Measurements from ENCODE around the gene TPSD1. TPM values are rescaled to one million over a fixed set of nuclear protein-coding genes. Genes with fewer than 3 reads are reported as not detected.

The TPSD1 gene
- total RNA-seq, 4 donors from 2014 or later: 0.52 to 2.8 TPM; not detected in 2

GRCh38 chr16:1210461-1210860 lies 45.4 kb upstream of the TPSD1 start:
- no peak for DNase-seq
- no peaks in the 10 kb centered on the region for H3K4me1 ChIP-seq
- no peak overlapping the region for H3K27ac ChIP-seq
- no peaks in the 10 kb centered on the region for H3K36me3 ChIP-seq
- intact Hi-C loops (cut with DNase I; ENCODE audit: low total_unique reads): no loop called here
- TF ChIP-seq, protein P1, sequence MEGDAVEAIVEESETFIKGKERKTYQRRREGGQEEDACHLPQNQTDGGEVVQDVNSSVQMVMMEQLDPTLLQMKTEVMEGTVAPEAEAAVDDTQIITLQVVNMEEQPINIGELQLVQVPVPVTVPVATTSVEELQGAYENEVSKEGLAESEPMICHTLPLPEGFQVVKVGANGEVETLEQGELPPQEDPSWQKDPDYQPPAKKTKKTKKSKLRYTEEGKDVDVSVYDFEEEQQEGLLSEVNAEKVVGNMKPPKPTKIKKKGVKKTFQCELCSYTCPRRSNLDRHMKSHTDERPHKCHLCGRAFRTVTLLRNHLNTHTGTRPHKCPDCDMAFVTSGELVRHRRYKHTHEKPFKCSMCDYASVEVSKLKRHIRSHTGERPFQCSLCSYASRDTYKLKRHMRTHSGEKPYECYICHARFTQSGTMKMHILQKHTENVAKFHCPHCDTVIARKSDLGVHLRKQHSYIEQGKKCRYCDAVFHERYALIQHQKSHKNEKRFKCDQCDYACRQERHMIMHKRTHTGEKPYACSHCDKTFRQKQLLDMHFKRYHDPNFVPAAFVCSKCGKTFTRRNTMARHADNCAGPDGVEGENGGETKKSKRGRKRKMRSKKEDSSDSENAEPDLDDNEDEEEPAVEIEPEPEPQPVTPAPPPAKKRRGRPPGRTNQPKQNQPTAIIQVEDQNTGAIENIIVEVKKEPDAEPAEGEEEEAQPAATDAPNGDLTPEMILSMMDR (IDR thresholded peaks at IDR 0.05): no peak
- TF ChIP-seq POLR2A (IDR thresholded peaks at IDR 0.05): no peak
- H3K4me3 ChIP-seq: no peak overlapping the region
- H3K27me3 ChIP-seq: no peaks in the 10 kb centered on the region
- no peaks in the 10 kb centered on the region for H3K9me3 ChIP-seq

DNA sequence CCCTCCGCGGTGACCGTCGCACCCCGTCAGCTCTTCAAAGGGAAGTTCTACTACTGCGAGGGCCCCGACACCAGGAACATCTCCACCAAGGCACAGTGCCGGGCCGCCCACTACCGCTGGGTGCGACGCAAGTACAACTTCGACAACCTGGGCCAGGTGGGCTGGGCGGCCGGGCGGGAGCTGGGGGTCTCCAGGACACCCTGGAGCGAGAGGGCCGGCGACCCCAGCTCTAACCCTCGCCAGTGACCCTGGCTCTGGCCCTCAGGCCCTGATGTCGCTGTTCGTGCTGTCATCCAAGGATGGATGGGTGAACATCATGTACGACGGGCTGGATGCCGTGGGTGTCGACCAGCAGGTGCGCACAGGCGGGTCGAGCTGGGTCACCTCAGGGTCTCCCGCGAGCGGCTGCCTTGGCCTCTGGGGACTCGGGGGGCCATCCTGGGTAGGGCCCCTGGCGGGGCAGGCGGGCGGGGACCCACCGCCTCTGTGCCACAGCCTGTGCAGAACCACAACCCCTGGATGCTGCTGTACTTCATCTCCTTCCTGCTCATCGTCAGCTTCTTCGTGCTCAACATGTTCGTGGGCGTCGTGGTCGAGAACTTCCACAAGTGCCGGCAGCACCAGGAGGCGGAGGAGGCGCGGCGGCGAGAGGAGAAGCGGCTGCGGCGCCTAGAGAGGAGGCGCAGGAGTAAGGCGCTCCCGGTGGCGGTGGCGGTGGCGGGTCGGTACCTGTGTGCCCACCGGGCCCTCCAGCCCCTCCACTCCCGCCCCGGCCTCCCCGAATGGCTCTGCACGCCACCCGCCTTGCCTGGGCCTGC lies 44.2 kb upstream of the TPSD1 start:
- intact Hi-C loops (cut with DNase I; ENCODE audit: low total_unique reads): no loop called here
- H3K36me3 ChIP-seq: no peaks in the 10 kb centered on the region
- H3K27ac ChIP-seq: no peak overlapping the region
- TF ChIP-seq, protein P1 (IDR thresholded peaks at IDR 0.05): no peak
- no peak for TF ChIP-seq POLR2A (IDR thresholded peaks at IDR 0.05)
- no peak overlapping the region for H3K4me3 ChIP-seq
- H3K4me1 ChIP-seq: no peaks in the 10 kb centered on the region
- no peaks in the 10 kb centered on the region for H3K9me3 ChIP-seq
- no peaks in the 10 kb centered on the region for H3K27me3 ChIP-seq
- DNase-seq: no peak

DNA sequence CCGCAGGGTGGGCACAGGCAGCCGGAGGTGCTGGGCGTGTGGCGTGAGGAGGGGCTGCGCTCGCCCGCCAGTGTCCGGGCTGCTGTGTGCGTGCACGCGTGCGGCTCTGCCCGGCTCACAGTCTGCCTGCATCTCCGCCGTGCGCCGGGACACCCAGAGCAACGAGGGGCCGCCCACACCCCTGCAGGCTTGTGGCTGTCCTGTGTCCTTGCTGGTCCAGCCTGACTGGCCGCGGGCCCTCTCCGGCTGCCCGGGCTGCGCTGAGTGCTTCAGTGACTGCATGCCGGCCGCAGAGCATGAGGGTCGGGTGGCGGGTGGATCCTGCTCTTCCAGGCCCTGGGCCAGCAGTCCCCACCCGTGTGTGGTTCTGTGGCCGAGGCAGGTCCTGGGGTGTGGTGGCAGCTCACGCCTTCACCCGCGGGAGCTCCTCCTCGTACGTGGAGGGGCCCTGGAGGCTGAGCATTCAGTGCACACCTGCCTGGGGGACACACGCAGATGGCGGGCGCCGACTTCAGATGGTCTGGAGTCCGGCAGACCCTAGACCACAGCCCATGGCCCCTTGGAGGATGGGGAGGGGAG lies 43.2 kb upstream of the TPSD1 start:
- H3K9me3 ChIP-seq: no peaks in the 10 kb centered on the region
- no peaks in the 10 kb centered on the region for H3K36me3 ChIP-seq
- DNase-seq: no peak
- TF ChIP-seq, protein P1 (IDR thresholded peaks at IDR 0.05): no peak
- TF ChIP-seq POLR2A (IDR thresholded peaks at IDR 0.05): no peak
- intact Hi-C loops (cut with DNase I; ENCODE audit: low total_unique reads): no loop called here
- no peak overlapping the region for H3K27ac ChIP-seq
- no peak overlapping the region for H3K4me3 ChIP-seq
- H3K4me1 ChIP-seq: no peaks in the 10 kb centered on the region
- H3K27me3 ChIP-seq: no peaks in the 10 kb centered on the region

GRCh38 chr16:1213231-1213630 lies 42.6 kb upstream of the TPSD1 start:
- Histone ChIP-seq H3K36me3 (no peaks in the 10 kb centered on the region), H3K4me1 (no peaks in the 10 kb centered on the region), H3K9me3 (no peaks in the 10 kb centered on the region), H3K27ac (no peak overlapping the region), H3K27me3 (no peaks in the 10 kb centered on the region), H3K4me3 (no peak overlapping the region)
- TF ChIP-seq, protein P1 (IDR thresholded peaks at IDR 0.05): no peak
- no peak for TF ChIP-seq POLR2A (IDR thresholded peaks at IDR 0.05)
- no peak for DNase-seq
- intact Hi-C loops (cut with DNase I; ENCODE audit: low total_unique reads): no loop called here

DNA sequence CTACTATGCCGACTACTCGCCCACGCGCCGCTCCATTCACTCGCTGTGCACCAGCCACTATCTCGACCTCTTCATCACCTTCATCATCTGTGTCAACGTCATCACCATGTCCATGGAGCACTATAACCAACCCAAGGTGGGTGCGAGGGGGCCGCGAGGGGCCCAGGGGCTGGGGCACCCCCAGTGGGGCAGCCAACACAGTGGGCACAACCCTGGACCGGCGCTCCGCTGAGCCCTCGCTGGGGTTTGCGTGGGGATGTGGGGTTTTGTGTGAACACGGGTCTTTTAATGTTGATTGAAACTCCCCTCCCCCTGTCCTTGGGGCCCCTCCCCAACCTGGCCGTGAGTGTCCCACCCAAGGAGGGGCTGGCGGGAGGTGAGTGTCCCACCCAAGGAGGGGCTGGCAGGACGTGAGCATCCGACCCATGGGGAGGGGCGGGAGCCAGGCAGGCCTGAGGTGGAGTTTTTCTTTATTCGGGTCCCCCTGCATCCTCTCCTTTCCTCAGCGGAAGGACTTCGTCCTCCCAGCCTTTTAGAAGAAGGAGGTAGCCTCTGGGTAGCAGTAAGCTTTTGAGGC lies 42.0 kb upstream of the TPSD1 start:
- TF ChIP-seq, protein P1 (IDR thresholded peaks at IDR 0.05): no peak
- TF ChIP-seq POLR2A (IDR thresholded peaks at IDR 0.05): no peak
- intact Hi-C loops (cut with DNase I; ENCODE audit: low total_unique reads): no loop called here
- no peaks in the 10 kb centered on the region for H3K36me3 ChIP-seq
- DNase-seq: no peak
- no peaks in the 10 kb centered on the region for H3K9me3 ChIP-seq
- H3K4me1 ChIP-seq: no peaks in the 10 kb centered on the region
- no peak overlapping the region for H3K4me3 ChIP-seq
- H3K27me3 ChIP-seq: no peaks in the 10 kb centered on the region
- no peak overlapping the region for H3K27ac ChIP-seq

Data from uterus (tissue), 4 donors.